Airway epithelial cell (primary cell): ENCODE measurements around the gene JADE3. TPM values are rescaled to one million over a fixed set of nuclear protein-coding genes. Genes with fewer than 3 reads are reported as not detected.

Experiments used
- total RNA-seq: library from RNA; depleted of rRNA; stranded (reverse); fragments of >200 nt; gene quantifications from 2 replicates; pipeline ENCODE4 v1.2.3, GENCODE V29; 2015

JADE3 gene
- total RNA-seq: 4.0 and 6.1 TPM in 2 replicates

DNA sequence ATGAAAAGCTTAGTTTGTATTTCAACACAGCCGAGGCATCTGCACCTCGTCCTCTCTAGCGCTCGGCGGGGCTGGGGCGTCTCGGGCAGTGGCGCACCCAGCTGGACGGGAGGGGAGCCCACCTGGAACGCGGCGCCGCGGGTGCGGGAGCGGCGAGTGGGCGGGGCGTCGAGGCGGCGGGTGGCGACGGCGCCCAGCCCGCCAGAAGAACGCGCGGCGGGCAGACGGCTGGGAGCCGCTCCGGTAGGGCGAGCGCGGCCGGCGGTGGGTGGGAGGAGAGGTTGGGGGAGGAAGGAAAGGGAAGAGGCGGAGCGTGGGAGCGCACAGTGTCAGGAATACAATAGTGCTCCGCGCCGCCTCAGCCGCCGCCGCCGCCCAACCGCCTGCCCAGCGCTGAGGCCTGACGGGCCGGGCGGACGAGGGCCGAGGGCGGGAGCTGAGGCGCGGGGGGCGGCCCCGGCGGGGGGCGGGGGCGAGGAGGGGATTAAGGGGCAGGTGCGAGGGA, at the start of gene JADE3:
Gene JADE3, plus strand, starts transcription at position 324 of the 505 bp plus-strand sequence. CDS start 72,474 bp downstream, outside the sequence.

DNA sequence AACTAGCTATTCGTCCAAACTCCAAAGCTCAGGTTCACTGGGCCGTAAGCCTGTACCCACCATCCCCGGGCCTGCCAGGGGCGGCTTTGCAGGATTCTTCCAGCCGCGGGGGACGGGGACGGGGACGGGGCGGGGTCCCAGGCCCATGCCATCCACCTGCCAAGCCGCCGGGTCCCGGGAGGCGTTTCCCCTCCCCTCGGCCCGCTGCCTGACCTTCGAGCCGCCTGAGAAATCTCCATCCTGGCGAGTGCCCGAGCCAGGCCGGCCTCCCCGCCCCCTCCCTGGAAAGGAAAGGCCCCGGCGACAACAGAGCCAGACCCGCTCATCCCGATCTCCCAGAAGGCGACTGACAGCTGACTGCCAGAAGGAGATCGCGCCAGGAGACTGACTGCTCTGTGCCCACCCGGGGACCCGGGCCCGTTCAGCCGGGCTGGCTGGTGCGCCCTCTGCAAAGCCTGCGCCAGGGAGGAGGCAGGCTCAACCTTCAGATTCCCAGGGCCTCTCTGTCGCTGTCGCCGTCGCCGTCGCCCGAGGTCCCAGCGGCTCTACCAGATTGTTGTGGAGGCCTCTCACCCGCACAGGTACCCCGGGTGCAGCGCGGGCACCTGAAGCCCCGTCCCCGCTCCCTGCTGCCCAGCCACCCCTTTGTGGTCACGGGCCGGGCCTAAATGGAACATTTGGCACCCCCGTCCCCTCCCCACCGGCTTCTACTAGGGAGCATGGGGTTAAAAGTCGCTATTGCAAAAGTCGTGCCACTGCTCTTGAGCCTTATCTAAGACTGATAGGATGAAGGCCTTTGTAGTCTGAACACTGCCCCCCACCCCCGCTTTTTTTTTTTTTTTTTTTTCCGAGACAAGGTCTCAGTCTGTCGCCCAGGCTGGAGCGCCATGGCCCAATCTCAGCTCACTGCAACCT, 166.2 kb downstream of the JADE3 start, which contains the start of gene RGN:
Gene RGN, plus strand, starts transcription at position 315 of the 915 bp plus-strand sequence. CDS start 2,702 bp downstream, outside the sequence.

Other genes starting within 250 kb of the JADE3 start
- 7.2 and 11.8 TPM in 2 replicates for gene SLC9A7, start 153.3 kb upstream of the JADE3 start, total RNA-seq
- 12.7 and 12.9 TPM in 2 replicates for gene RP2, start 75.4 kb upstream of the JADE3 start, total RNA-seq
- not detected in 2 replicates for gene RGN, start 166.0 kb downstream of the JADE3 start, total RNA-seq
- 85.0 and 96.4 TPM in 2 replicates for gene NDUFB11, start 232.3 kb downstream of the JADE3 start, total RNA-seq
- 33.4 and 41.7 TPM in 2 replicates for gene RBM10, start 232.8 kb downstream of the JADE3 start, total RNA-seq